ENCODE measurements around the gene MAPKAPK3.

The MAPKAPK3 gene

GRCh38 chr3:50604628-50605588 lies 12.0 kb upstream of the MAPKAPK3 start:
- no peak overlapping the region for H3K4me3 ChIP-seq (replicated peaks; ENCODE audit: low read depth, low read length)
- no peak for TF ChIP-seq CTCF (IDR thresholded peaks at IDR 0.05; ENCODE audit: low read length, missing control alignments)
- DNase-seq (ENCODE audit: low read depth): no peak

- no peak for DNase-seq (ENCODE audit: low read depth)
- H3K4me3 ChIP-seq (replicated peaks; ENCODE audit: low read depth, low read length): no peak overlapping the region
- no peak for TF ChIP-seq CTCF (IDR thresholded peaks at IDR 0.05; ENCODE audit: low read length, missing control alignments)
Measured at GRCh38 chr3:50605901-50606326, 11.0 kb upstream of the MAPKAPK3 start.

GRCh38 chr3:50606596-50606995 lies 10.4 kb upstream of the MAPKAPK3 start:
- no peak for DNase-seq (ENCODE audit: low read depth)
- TF ChIP-seq CTCF (IDR thresholded peaks at IDR 0.05; ENCODE audit: low read length, missing control alignments): no peak
- no peak overlapping the region for H3K4me3 ChIP-seq (replicated peaks; ENCODE audit: low read depth, low read length)

- no peak for TF ChIP-seq CTCF (IDR thresholded peaks at IDR 0.05; ENCODE audit: low read length, missing control alignments)
- no peak overlapping the region for H3K4me3 ChIP-seq (replicated peaks; ENCODE audit: low read depth, low read length)
- DNase-seq (ENCODE audit: low read depth): no peak
Measured at GRCh38 chr3:50607271-50608091, 9.5 kb upstream of the MAPKAPK3 start.

- TF ChIP-seq CTCF (IDR thresholded peaks at IDR 0.05; ENCODE audit: low read length, missing control alignments): no peak
- DNase-seq (ENCODE audit: low read depth): no peak
- H3K4me3 ChIP-seq (replicated peaks; ENCODE audit: low read depth, low read length): no peak overlapping the region
Measured at GRCh38 chr3:50608278-50608677, 8.7 kb upstream of the MAPKAPK3 start.

GRCh38 chr3:50609071-50609762 lies 7.7 kb upstream of the MAPKAPK3 start:
- no peak overlapping the region for H3K4me3 ChIP-seq (replicated peaks; ENCODE audit: low read depth, low read length)
- no peak for DNase-seq (ENCODE audit: low read depth)
- TF ChIP-seq CTCF (IDR thresholded peaks at IDR 0.05; ENCODE audit: low read length, missing control alignments): no peak

Data from fibroblast of pulmonary artery (primary cell).